SK-N-SH (cell line): ENCODE data around the gene OTOP1.

Experiments
- EP300 ChIP-seq, 2 experiments: IDR thresholded peaks; 2 replicates each; pipeline versions ENCODE4 v1.4.0 to v1.6.1; 2012; ENCODE audit warnings: borderline replicate concordance in 1 of 2, low read depth in 1 of 2, low read length in 1 of 2
- EZH2phosphoT487 ChIP-seq: fragments of 200-600 bp; sonication (generic); IDR thresholded peaks from 2 replicates; pipeline ENCODE4 v1.6.1; 2017; ENCODE audit warnings: low read depth, mixed run types, mild to moderate bottlenecking, antibody characterized with exemption, moderate library complexity, borderline replicate concordance
- POLR2AphosphoS5 ChIP-seq: IDR thresholded peaks from 2 replicates; pipeline ENCODE4 v1.6.1; 2012; ENCODE audit warnings: low read depth, low read length
- TF ChIP-seq, protein P1 (sequence below): fragments of 200-600 bp; sonication (generic); IDR thresholded peaks from 2 replicates; pipeline ENCODE4 v1.6.1; 2017; ENCODE audit warnings: antibody characterized with exemption, mild to moderate bottlenecking, moderate library complexity

DNA sequence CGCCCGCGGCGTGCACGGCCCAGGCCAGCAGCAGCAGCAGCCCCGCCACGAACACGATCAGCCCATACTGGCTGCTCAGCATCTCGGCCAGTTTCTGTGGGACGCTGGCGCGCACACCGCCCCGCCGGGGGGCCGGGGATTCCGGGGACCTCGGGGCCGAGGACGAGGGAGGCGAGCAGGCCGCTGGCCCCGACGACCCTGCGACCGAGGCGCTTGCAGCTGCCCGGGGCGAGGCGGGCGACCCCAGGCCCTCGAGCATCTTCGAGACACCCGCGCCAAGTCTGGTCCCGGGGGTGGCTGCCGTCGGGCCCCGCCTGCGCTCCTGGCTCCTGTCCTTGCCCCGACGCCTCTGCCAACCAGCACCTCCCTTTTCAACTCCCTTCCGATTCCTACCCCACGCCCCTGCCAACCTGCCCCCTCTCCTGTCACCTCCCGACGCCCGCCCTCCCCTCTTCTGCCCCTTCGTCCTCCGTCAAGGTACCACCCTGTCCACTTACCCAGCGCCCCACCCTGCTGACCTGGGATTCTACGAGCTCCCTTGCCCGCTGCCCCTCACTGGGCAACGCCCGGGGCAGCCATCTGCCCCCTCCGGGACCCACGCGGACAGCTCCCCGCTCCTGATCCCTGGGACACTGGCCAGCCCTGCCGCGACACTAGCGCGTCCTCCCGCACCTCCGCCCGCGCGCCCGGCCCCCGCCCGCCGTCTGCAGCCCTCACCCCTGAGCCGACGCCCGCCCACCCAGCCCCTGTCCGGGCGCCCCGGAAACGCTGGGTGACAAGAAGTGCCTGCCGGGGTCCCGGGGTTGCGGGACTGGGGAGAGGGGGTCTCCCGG is at the start of gene OTOP1:
- TF ChIP-seq, protein P1, sequence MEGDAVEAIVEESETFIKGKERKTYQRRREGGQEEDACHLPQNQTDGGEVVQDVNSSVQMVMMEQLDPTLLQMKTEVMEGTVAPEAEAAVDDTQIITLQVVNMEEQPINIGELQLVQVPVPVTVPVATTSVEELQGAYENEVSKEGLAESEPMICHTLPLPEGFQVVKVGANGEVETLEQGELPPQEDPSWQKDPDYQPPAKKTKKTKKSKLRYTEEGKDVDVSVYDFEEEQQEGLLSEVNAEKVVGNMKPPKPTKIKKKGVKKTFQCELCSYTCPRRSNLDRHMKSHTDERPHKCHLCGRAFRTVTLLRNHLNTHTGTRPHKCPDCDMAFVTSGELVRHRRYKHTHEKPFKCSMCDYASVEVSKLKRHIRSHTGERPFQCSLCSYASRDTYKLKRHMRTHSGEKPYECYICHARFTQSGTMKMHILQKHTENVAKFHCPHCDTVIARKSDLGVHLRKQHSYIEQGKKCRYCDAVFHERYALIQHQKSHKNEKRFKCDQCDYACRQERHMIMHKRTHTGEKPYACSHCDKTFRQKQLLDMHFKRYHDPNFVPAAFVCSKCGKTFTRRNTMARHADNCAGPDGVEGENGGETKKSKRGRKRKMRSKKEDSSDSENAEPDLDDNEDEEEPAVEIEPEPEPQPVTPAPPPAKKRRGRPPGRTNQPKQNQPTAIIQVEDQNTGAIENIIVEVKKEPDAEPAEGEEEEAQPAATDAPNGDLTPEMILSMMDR = no peak
- TF ChIP-seq EZH2phosphoT487 = no peak
- no peak for TF ChIP-seq POLR2AphosphoS5
- TF ChIP-seq EP300 (IDR thresholded peaks at IDR 0.05; ENCODE audit: borderline replicate concordance in 1 of 2, low read depth in 1 of 2, low read length in 1 of 2) = no peak
